HG03108 (cell line): ENCODE measurements around the gene RER1.
"Not testable (repeated sequence)": the region's sequence is repeated elsewhere in the genome, so short reads cannot be mapped to it uniquely, and the experiment has no call there.

Experiments
- ATAC-seq: cut with Tn5 transposase; IDR thresholded peaks from one replicate; pipeline ENCODE4 v1.9.1; 2021; ENCODE audit warnings: moderate library complexity; ENCODE audit not compliant: unreplicated experiment

The RER1 gene

DNA sequence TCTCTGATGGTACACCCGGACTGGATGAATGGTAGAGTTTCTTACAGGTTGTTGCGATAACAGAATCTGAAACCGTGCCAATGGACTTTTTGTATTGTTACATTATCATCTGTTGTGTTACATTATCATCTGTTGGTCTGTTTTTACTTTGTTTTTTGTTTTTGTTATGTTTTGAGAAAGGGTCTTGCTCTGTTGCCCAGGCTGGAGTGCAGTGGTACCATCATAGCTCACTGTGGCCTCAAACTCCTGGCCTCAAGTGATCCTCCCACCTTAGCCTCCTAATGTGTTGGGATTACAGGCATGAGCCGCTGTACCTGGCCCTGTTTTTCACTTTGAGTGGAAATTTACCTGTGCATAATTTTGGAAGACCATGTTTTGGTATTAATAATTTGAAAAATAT, 30.9 kb downstream of the RER1 start:
- ATAC-seq: no peak

DNA sequence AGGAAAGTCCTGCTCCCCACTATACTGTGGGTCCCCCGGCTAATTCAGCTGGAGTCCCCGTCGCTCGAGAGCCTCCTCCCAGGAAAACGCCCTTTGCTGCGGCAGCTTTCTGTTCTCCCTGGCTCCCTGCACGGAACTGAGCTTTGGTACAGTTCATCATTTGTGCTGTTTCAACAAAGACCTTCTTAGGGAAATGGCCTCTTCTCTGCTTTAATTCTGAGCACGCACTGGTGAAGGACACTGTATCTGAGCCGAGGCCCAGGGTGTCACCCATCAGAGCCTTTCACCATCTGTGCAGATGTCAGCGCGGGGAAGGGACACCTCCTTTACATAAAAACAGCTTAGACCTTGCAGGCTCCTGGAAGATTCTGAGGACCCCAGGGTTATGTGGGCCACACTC, 34.3 kb downstream of the RER1 start:
- no peak for ATAC-seq

DNA sequence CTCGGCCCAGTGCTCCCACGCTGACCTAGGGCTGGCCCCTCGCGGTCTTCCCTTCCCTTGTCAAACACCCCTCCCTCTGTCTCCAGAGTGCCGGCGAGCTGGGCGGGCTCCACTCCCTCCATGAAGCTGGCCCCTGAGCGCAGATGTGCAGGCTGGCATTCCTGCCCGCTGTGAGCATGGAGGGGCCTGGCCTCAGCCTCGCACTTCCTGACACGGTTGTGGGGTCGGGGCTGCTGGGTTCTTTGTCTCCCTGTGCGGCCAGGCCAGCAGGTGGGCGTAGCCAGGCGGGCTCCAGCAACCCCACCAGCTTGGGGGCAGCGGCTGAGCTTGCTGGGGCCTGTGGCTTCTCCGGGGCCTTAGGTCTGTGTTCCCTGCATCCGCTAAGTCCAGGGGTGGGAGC, 34.9 kb downstream of the RER1 start:
- ATAC-seq: no peak

DNA sequence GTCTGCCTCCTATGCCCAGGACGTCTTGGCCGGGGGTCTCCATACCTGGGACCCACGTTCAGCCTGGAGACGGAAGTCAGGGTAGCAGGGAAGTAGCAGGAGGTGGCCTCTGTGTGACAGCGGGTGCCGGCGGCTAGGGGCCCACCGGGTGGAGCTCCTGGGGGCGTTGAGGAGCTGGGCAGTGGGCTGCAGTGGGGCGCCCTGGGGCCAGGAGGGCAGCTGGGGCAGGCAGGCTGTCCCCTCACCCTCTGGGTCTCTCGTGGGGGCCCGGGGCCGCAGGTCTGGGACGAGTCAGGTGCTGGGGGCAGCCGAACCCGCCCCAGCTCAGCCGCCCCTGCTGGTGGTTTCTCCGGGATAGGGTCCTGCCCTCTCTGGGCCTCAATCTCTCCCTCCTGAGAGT, 35.4 kb downstream of the RER1 start:
- no peak for ATAC-seq

DNA sequence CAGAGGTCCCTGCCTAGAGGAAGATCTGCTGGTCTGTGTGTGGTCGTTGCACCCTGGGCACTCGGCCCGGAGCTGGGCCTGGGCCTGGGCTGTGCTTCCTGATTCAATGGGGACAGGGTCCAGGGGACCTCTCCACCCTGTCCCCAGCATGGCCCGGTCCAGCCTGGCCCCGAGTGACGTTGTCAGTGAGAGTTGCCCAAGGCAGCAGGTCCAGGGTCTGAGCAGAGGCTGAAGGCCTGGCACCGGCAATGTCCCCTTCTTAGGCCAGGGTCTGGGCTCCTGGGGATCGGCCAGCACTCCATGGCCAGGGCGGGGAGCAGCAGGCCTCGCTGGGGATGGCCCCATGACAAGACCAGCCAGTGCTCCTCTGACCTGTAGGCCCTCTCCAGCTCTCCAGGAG, 36.3 kb downstream of the RER1 start:
- no peak for ATAC-seq

DNA sequence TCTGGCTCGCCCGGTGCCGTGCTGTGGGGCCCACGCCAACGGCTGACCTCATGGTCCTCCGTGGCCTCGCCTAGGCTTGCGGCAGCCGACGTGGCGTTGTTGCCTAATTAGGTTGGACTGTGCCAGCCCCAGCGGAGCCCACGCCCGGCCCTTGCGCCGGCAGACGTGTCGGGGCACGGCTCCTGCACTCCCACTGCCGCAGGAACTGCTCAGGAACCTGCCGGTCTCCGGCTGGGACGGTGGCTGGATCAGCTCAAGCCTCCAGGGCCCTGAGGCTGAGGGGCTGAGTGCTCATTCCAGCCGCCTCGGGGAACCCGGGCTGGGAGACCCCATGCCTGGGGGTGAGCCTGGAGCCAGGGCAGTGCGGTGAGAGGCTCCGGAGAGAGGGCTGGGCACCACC, 36.8 kb downstream of the RER1 start:
- no peak for ATAC-seq

DNA sequence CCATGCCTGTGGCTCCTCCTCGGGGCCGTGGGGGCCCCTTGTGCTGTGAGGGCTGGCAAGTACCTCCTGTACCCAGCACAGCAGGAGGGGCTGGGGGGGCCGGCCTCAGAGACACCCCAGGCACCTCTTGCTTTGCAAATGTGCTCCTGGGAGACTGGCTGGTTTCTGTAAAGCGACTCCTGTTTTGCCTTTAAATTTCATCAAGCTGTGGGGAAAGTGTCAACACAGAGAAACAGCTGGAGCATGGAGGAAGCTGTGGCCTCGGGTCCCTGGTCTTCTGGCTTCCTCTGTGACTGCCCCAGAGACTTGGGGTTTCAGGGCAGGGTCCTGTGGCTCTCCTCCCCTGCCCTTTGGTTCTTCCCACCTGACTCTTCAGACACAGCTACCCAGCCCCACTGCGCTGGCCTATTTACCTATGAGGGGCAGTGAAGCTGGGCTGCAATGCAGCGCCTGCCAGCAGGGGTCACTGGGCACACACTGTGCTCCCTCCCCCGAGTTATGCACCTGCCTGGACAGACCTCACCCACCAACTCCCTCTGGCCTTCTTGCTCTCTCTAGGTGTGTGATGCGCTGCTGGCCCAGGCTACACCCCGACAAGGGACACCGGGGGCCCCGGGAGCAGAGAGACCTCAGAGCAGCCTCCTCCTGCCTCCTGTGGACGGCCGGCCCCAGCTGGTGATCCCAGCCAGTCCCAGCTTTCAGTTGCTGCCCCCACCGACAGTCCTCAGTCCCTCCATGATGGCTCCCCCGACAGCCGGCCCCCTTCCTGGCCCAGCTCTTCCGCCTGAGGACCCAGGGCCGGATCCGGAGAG, 38.3 kb downstream of the RER1 start:
- no peak for ATAC-seq

DNA sequence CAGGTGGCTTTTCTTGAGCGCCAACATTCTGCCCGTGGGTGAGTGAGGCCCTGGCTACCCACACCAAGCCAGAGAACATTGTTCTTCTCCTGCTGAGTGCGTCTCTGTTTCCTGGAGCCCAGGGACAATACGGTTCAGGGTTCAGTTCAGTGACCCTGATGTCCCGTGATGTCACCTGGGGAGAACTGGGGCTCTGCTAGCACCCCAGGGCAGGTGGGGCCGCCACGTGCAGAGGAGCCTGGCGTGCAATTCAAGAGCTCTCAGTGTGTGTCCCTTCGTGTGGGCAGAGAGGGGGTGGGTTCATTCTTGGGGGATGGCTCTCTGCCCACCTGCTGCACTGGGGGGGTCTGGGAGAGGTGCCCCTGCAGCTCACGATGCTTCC, 38.9 kb downstream of the RER1 start:
- no peak for ATAC-seq

DNA sequence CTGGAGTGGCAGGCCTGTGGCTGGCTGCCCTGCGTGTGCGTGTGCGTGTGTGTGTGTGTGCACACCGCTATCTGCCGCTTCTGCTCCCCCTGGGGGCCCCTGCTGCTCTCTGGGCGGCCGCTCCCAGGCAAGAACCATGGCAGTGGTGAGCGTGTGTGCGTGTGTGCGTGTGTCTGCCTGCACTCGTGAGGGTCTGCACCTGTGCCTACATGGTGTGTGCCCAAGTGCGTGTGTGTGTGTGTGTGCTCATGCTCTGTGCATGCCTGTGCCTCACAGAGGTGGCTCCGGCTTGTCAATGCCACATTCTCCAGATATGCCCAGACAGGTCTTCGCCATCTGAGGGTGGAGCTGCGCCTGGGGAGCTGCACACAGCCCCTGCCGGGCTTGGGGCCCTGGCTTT, 39.5 kb downstream of the RER1 start:
- no peak for ATAC-seq

DNA sequence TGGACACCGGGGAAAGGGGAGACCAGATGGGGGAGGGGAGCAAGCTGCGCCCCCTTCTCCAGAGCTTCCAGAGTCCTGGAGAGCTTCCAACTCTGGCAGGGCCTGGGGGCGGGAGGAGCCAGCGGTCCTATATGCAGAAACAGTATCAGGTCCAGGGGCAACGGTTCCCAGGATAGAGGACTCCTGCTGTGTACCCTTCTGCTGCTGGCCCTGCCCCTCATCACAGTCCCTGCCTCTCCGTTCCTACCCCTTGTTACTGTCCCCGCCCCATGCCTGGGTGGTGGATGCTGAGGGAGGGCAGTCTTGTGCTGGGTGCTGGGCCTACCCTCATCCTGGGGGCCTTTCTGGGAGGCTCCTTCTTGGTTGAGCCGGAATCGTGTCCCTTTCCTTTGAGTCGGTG, 39.9 kb downstream of the RER1 start:
- no peak for ATAC-seq

DNA sequence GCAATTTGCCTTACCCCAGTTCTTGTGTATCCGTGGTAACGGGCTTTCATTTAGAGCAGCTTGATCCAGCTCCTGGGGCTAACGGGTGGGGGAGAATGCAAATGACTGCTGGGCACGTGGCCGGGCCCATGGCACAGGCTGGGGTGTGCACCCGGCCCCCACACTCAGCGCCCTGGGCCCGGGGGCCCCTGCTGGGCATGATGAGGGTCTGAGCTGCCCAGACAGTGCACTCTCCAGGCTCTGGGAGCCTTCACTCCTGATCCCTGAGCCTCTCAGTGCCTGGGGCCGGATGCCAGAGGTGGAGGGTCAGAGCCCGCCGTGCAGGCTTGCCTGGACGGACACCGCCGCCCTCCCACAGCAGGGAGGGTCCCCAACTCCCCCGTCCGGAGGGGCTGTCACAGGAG, 40.8 kb downstream of the RER1 start:
- no peak for ATAC-seq

DNA sequence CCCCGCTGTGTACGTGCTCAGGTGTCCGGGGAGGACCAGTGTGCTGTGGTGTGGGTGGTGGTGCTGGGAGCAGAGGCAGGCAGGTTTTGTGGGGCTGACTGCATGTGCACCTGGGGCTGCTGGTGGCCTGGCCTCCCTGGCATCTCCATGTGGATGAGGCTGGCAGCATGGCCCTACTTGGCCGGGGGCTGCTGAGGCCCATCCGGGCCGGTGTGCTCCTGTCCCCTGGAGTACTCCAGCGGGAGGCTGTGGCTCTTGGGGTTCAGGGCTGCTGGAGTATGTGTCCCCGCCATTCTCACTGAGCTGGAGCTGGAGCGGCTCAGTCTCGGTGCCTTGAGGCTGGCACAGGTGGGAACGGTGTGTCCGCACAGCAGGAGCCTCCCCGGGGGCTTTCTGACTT, 41.6 kb downstream of the RER1 start:
- no peak for ATAC-seq

DNA sequence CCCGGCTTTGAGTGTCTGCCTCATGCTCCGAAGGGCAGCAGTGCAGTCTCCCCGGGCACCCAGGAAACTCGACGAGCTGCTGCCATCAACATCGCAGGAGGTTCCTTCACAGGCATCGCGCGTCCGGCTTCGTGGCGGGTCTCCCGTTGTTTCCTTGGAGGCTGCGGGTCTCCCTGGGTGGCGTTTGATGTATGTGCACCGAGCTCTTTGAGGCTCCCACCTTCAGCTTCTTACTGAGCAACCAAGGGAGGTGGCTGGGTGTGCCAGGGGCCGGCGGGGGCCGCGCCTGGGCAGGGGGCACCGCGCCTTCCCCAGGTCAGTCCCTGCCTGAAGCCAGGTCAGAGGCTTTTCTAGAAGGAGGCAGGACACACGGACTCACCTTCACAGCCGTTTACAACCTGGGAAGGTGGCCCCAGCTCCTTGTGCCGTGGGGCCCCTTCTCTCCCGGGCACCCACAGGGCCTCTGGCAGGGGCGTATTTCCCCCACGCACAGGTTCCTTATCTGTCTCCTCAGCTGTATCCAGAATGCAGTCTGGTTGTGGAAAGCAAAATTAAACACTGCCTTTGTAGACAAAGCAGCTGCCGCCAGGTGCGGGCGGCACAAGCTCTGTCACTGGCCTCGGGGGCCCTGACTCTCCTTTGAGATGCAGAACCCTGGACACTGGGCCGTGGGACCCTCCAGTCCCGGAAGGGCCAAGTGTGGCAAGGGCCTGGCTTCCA, 42.5 kb downstream of the RER1 start:
- no peak for ATAC-seq

DNA sequence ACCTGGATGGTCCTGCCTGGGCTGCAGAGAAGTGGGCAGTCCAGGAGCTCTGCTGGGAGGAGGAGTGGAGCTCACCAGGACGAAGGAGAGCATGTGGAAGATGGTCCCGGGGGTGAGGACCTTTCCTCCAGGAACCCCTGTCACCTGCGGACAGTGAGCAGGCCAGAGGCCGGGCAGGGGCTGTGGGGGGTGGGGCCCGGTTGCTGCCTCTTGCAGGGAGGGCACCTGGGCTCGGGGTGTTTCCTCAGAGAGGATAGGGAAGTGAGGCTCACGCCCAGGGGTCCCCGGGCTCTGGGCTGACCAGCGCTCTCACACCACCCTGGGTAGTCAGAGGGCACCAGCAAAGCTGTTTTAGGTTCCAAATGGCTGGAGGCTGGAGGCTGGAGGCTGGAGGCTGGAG, 43.5 kb downstream of the RER1 start:
- no peak for ATAC-seq

DNA sequence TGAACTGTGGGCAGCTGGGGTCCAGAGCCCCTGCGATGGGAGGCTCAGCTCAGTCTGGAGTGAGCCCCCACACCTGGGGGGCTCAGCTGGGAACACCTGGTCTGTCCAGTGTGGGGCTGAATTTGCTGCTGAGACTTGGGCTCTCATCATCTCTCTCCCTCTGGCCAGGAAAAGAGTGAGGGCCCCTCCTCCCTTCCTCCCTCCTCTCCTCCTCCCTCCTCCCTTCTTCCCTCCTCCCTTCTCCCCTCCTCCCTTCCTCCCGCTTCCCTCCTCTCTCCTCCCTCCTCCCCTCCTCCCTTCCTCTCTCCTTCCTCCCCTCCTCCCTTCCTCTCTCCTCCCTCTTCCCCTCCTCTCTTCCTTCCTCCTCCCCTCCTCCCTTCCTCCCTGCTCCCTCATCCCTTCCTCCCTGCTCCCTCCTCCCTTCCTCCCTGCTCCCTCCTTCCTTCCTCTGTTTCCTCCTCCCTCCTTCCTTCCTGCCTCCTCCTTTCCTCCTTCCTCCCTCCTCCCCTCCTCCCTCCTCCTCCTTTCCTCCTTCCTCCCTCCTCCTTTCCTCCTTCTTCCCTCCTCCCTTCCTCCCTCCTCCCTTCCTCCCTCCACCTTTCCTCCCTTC, 44.2 kb downstream of the RER1 start:
- no peak for ATAC-seq

DNA sequence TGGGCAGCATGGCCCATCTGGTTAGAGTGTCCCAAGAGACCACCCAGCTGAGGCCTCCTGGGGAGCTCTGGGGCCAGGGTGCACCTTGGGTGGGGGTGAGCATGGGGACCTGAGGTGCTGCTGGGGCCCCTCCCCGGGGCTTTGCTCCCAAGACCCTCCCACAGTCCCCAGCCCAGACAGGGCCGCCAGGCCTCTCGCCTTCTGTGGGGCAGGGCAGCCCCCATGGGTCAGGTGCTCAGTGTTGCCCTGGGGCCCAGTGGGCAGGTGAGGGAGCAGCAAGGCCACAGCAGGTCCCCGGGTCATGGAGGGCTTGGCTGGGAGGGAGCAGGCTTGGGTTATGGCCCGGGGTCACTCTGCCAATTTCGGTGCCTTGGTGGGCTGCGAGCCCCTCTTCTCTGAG, 45.2 kb downstream of the RER1 start:
- ATAC-seq: no peak

DNA sequence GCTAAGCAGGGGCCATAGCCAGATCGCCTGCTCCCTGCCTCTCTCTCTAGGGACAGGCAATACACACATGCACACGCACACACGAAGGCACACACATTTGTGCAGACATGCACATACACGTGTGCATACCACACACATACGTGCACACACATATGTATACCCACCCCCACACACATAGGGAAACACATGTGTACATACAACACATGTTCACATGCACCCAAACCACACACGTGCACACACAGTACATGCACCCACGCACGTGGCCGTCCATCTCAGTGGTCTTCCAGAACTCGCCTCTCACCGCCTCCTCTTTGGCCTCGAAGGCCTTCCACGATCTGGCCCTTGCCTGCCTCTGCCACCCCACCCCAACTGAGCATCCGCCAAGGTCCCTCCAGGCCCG, 46.0 kb downstream of the RER1 start:
- no peak for ATAC-seq

DNA sequence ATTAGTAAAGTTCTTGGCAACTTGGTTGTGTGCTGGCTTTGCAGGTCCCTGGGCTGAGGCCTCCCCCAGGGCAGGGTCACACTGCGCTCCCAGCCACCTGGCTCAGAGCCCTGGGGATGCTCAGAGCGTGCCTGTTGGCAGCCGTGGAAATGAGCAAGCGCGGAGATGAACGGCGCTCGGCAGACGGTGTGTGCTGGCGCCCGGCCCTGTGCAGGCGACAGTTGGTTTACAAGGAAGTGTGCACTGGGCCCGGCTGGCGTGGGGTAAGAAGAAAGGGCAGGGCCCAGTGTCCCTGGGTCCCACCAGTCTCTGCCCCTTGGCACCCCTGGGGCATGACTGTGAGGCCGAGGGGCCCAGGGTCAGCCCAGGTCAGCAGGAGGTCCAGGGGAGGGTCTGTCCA, 46.4 kb downstream of the RER1 start:
- ATAC-seq: no peak

DNA sequence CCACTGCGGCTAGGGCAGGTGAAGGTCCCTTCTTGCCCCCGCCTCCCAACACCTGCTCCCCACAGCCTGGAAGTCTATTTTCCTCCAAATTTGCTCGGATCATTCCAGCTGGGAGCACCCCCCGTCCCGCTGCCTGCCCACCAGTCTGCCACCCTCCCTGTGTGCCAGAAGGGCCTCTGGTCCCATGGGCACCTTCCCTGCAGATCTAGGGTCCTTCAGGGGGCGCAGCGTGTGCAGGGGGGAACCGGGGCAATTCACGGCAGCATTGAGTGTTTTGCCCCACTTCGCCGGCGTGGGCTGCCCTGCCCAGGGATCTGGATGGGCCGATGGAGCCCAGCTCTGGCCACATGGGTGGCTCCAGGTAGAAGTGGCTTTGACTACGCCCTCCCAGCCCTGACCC, 47.0 kb downstream of the RER1 start:
- ATAC-seq: no peak

DNA sequence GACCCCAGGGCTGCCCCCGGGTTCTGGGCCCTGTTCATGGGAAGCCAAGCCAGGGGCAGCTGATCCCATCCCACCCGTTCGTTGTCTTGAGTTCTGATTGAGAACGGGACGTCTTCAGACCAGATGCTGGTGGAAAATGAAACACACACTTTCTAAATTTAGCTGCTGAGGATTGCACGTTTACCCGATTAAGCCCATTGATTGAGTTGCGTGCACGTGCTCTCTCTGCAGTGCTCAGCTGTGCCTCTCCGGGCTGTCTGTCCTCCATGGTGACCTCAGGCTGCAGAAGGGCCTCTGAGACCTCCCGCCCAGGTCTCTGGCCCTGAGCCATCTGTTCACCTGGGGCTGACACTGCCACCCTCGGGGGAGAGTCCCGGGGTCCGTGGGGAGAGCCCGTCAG, 47.7 kb downstream of the RER1 start:
- ATAC-seq: no peak

DNA sequence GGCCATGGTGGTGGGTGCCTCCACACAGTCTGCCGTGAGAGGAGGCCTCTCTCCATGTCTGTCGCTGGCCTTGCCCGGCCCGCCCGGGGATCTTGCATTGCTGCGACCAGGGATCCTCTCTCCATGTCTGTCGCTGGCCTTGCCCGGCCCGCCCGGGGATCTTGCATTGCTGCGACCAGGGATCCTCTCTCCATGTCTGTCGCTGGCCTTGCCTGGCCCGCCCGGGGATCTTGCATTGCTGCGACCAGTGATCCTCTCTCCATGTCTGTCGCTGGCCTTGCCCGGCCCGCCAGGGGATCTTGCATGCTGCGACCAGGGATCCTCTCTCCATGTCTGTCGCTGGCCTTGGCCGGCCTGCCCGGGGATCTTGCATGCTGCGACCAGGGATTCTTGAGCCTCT, 48.7 kb downstream of the RER1 start:
- not testable (repeated sequence) for ATAC-seq

DNA sequence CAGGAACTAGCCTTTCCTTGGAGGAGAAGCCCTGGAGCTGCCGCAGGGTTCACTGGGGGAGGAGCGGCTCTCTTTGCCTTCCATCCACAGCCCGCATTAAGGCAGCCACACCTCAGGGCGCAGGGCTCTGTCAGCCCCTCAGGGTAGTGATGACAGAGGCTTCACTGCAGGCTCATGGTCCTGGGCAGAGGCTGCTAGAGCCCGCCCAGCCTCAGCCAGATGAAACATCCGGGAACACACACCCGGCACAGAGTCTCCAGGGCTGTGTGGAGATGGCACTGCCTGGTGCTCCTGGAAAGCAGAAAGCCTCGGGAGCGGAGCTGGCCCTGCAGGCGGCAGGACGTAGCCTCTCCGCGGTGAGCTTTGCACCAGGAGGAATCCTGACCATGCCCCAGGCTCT, 50.1 kb downstream of the RER1 start:
- no peak for ATAC-seq
